Measurements from ENCODE around the gene CRELD2. TPM values are rescaled to one million over a fixed set of nuclear protein-coding genes. Genes with fewer than 3 reads are reported as not detected.

CRELD2 gene
- polyA plus RNA-seq, 1 donor (not counting 4 experiments of a cell fraction or from before 2014, with no cell fraction given): 33.5 TPM

- no peaks in the 10 kb centered on the region for H3K27me3 ChIP-seq (ENCODE audit: control insufficient read depth, extremely low read depth, insufficient read depth, low read length)
- peaks cover 6% of the 10 kb centered on the region for H4K20me1 ChIP-seq (ENCODE audit: control insufficient read depth, extremely low read depth, insufficient read depth, low read length)
- H3K4me2 ChIP-seq (ENCODE audit: control insufficient read depth, extremely low read depth, insufficient read depth, low read depth, low read length): peak overlapping the region; percentile 89
- H3K79me2 ChIP-seq (ENCODE audit: control insufficient read depth, insufficient read depth, low read length): peaks cover 23% of the 10 kb centered on the region
- TF ChIP-seq CTCF (optimal IDR thresholded peaks at IDR 0.05 in 1 of 3, IDR thresholded peaks at IDR 0.05 in 1 of 3, conservative IDR thresholded peaks at IDR 0.05 in 1 of 3; ENCODE audit: extremely low read depth in 1 of 3, insufficient read depth in 2 of 3, low read length in 3 of 3) (no peak), EZH2 (IDR thresholded peaks at IDR 0.05; ENCODE audit: low read length) (no peak)
- FAIRE-seq (no peak), DNase-seq (ENCODE audit: low read depth, low spot score) (no peak)
- H3K9ac ChIP-seq (ENCODE audit: control insufficient read depth, extremely low read depth, insufficient read depth, low read length): peak overlapping the region; percentile 89
- dilution Hi-C loops (cut with MboI; ENCODE audit: extremely low pct_ligation_motif_present, low sequenced_read_pairs): no loop called here
- H3K9me3 ChIP-seq (ENCODE audit: control insufficient read depth, low read depth, low read length): no peaks in the 10 kb centered on the region
- peak overlapping the region; percentile 65 to 76 (median 72) for H3K4me3 ChIP-seq (ENCODE audit: control insufficient read depth in 2 of 3, extremely low read depth in 1 of 3, insufficient read depth in 2 of 3, low read depth in 1 of 3, low read length in 3 of 3)
- no peaks in the 10 kb centered on the region for H3K9me1 ChIP-seq (ENCODE audit: control insufficient read depth, extremely low read depth, insufficient read depth, low read length)
- peaks cover 18% of the 10 kb centered on the region for H3K4me1 ChIP-seq (ENCODE audit: control insufficient read depth, extremely low read depth, insufficient read depth, low read length)
- peak overlapping the region; percentile 88 for H3K27ac ChIP-seq (ENCODE audit: control insufficient read depth, insufficient read depth, low read length)
- peaks cover 10 to 16% of the 10 kb centered on the region in 2 experiments for H3K36me3 ChIP-seq (ENCODE audit: control insufficient read depth in 2 of 2, extremely low read depth in 1 of 2, insufficient read depth in 2 of 2, low read length in 2 of 2)
- H2AFZ ChIP-seq (ENCODE audit: control insufficient read depth, low read length): no peak overlapping the region
Observed at GRCh38 chr22:49962751-49963646, 44.6 kb downstream of the CRELD2 start.

GRCh38 chr22:49963647-49964026 lies 45.2 kb downstream of the CRELD2 start:
- H3K9ac ChIP-seq (ENCODE audit: control insufficient read depth, extremely low read depth, insufficient read depth, low read length): no peak overlapping the region
- H3K36me3 ChIP-seq (ENCODE audit: control insufficient read depth in 2 of 2, extremely low read depth in 1 of 2, insufficient read depth in 2 of 2, low read length in 2 of 2): peaks cover 10 to 16% of the 10 kb centered on the region in 2 experiments
- peaks cover 6% of the 10 kb centered on the region for H4K20me1 ChIP-seq (ENCODE audit: control insufficient read depth, extremely low read depth, insufficient read depth, low read length)
- DNase-seq (ENCODE audit: low read depth, low spot score) (no peak), FAIRE-seq (no peak)
- H3K4me1 ChIP-seq (ENCODE audit: control insufficient read depth, extremely low read depth, insufficient read depth, low read length): peaks cover 18% of the 10 kb centered on the region
- H3K4me2 ChIP-seq (ENCODE audit: control insufficient read depth, extremely low read depth, insufficient read depth, low read depth, low read length): no peak overlapping the region
- peaks cover 23% of the 10 kb centered on the region for H3K79me2 ChIP-seq (ENCODE audit: control insufficient read depth, insufficient read depth, low read length)
- dilution Hi-C loops (cut with MboI; ENCODE audit: extremely low pct_ligation_motif_present, low sequenced_read_pairs): no loop called here
- H3K27ac ChIP-seq (ENCODE audit: control insufficient read depth, insufficient read depth, low read length): no peak overlapping the region
- no peak overlapping the region for H2AFZ ChIP-seq (ENCODE audit: control insufficient read depth, low read length)
- no peaks in the 10 kb centered on the region for H3K9me1 ChIP-seq (ENCODE audit: control insufficient read depth, extremely low read depth, insufficient read depth, low read length)
- no peak overlapping the region for H3K4me3 ChIP-seq (ENCODE audit: control insufficient read depth in 2 of 3, extremely low read depth in 1 of 3, insufficient read depth in 2 of 3, low read depth in 1 of 3, low read length in 3 of 3)
- no peak for TF ChIP-seq EZH2 (IDR thresholded peaks at IDR 0.05; ENCODE audit: low read length)
- no peak for TF ChIP-seq CTCF (optimal IDR thresholded peaks at IDR 0.05 in 1 of 3, IDR thresholded peaks at IDR 0.05 in 1 of 3, conservative IDR thresholded peaks at IDR 0.05 in 1 of 3; ENCODE audit: extremely low read depth in 1 of 3, insufficient read depth in 2 of 3, low read length in 3 of 3)
- H3K27me3 ChIP-seq (ENCODE audit: control insufficient read depth, extremely low read depth, insufficient read depth, low read length): no peaks in the 10 kb centered on the region
- H3K9me3 ChIP-seq (ENCODE audit: control insufficient read depth, low read depth, low read length): no peaks in the 10 kb centered on the region
